Measurements from ENCODE around the gene PIGU.

PIGU gene

GRCh38 chr20:34704177-34705007 is 27.5 kb upstream of the PIGU start, which contains the start of gene TP53INP2:
TSS of gene TP53INP2 (plus strand) at chr20:34704344. CDS start at chr20:34708740, 4,396 bp downstream.
- Histone ChIP-seq H3K27me3 (no peaks in the 10 kb centered on the region), H3K4me1 (peaks cover 41 to 60% (median 56%) of the 10 kb centered on the region in 10 experiments), H3K9me3 (replicated peaks in 1 of 11) (no peaks in the 10 kb centered on the region), H3K4me2 (peak within 1 kb of the TSS; percentile 92 to 99 (median 97)), H3K27ac (peak within 1 kb of the TSS; percentile 90 to 100 (median 95)), H3K9ac (peak within 1 kb of the TSS; percentile 91 to 100 (median 93)), H3K36me3 (no peaks in the 10 kb centered on the region), H3K4me3 (peak within 1 kb of the TSS; percentile 75 to 94 (median 87)), H4K20me1 (peaks cover 0 to 24% (median 0%) of the 10 kb centered on the region in 11 experiments; a peak in 4 of 22 replicates)
- TF ChIP-seq Cebpa-rat (IDR thresholded peaks at IDR 0.05) = no peak

GRCh38 chr20:34703424-34704176 is 26.7 kb upstream of the PIGU start:
- H3K4me1 ChIP-seq = peaks cover 38 to 58% (median 55%) of the 10 kb centered on the region in 10 experiments
- peak overlapping the region; percentile 91 to 100 (median 93) for H3K9ac ChIP-seq
- peak overlapping the region; percentile 90 to 100 (median 95) for H3K27ac ChIP-seq
- peak overlapping the region; percentile 92 to 99 (median 95) for H3K4me2 ChIP-seq
- no peaks in the 10 kb centered on the region for H3K27me3 ChIP-seq
- H3K9me3 ChIP-seq (replicated peaks in 1 of 11) = no peaks in the 10 kb centered on the region
- H3K36me3 ChIP-seq = no peaks in the 10 kb centered on the region
- no peak for TF ChIP-seq Cebpa-rat (IDR thresholded peaks at IDR 0.05)
- H4K20me1 ChIP-seq = peaks cover 0 to 24% (median 0%) of the 10 kb centered on the region in 11 experiments; a peak in 4 of 22 replicates
- peak overlapping the region; percentile 75 to 94 (median 87) for H3K4me3 ChIP-seq

- H3K4me2 ChIP-seq = peak overlapping the region; percentile 92 to 99 (median 95)
- H3K9ac ChIP-seq = peak overlapping the region in 9 of 11 experiments; percentile 91 to 99 (median 93); a peak in 10 of 22 replicates
- TF ChIP-seq Cebpa-rat (IDR thresholded peaks at IDR 0.05) = no peak
- peaks cover 32 to 55% (median 50%) of the 10 kb centered on the region in 10 experiments for H3K4me1 ChIP-seq
- no peaks in the 10 kb centered on the region for H3K27me3 ChIP-seq
- H4K20me1 ChIP-seq = peaks cover 0 to 23% (median 0%) of the 10 kb centered on the region in 11 experiments; a peak in 4 of 22 replicates
- H3K36me3 ChIP-seq = no peaks in the 10 kb centered on the region
- H3K9me3 ChIP-seq (replicated peaks in 1 of 11) = no peaks in the 10 kb centered on the region
- no peak overlapping the region for H3K27ac ChIP-seq
- peak overlapping the region; percentile 75 to 94 (median 87); a peak in 17 of 20 replicates for H3K4me3 ChIP-seq
Observed at GRCh38 chr20:34703061-34703423, 26.1 kb upstream of the PIGU start.

GRCh38 chr20:34701405-34702085 is 24.7 kb upstream of the PIGU start:
- TF ChIP-seq Cebpa-rat (IDR thresholded peaks at IDR 0.05) = no peak
- Histone ChIP-seq H3K4me3 (no peak overlapping the region), H3K27me3 (no peaks in the 10 kb centered on the region), H3K9ac (no peak overlapping the region), H3K9me3 (replicated peaks in 1 of 11) (no peaks in the 10 kb centered on the region), H3K27ac (no peak overlapping the region), H3K4me2 (peak overlapping the region in 5 of 11 experiments; percentile 92 to 99 (median 94); a peak in 8 of 22 replicates), H3K4me1 (peaks cover 18 to 41% (median 39%) of the 10 kb centered on the region in 10 experiments), H3K36me3 (no peaks in the 10 kb centered on the region), H4K20me1 (peaks cover 0 to 15% (median 0%) of the 10 kb centered on the region in 11 experiments; a peak in 4 of 22 replicates)

- no peak for TF ChIP-seq Cebpa-rat (IDR thresholded peaks at IDR 0.05)
- H3K4me1 ChIP-seq = peaks cover 0 to 9% (median 0%) of the 10 kb centered on the region in 10 experiments; a peak in 6 of 20 replicates
- no peak overlapping the region for H3K4me2 ChIP-seq
- no peaks in the 10 kb centered on the region for H3K36me3 ChIP-seq
- H3K9me3 ChIP-seq (replicated peaks in 1 of 11) = no peaks in the 10 kb centered on the region
- H3K27me3 ChIP-seq = no peaks in the 10 kb centered on the region
- no peak overlapping the region for H3K27ac ChIP-seq
- no peak overlapping the region for H3K4me3 ChIP-seq
- no peaks in the 10 kb centered on the region for H4K20me1 ChIP-seq
- H3K9ac ChIP-seq = no peak overlapping the region
Observed at GRCh38 chr20:34693414-34693813, 16.5 kb upstream of the PIGU start.

- Histone ChIP-seq H3K27ac (no peak overlapping the region), H3K4me3 (no peak overlapping the region), H3K4me2 (no peak overlapping the region), H4K20me1 (no peaks in the 10 kb centered on the region), H3K4me1 (peaks cover 0 to 9% (median 0%) of the 10 kb centered on the region in 10 experiments; a peak in 6 of 20 replicates), H3K9me3 (replicated peaks in 1 of 11) (no peaks in the 10 kb centered on the region), H3K9ac (no peak overlapping the region), H3K36me3 (no peaks in the 10 kb centered on the region), H3K27me3 (no peaks in the 10 kb centered on the region)
- no peak for TF ChIP-seq Cebpa-rat (IDR thresholded peaks at IDR 0.05)
Observed at GRCh38 chr20:34691838-34692237, 14.9 kb upstream of the PIGU start.

- H3K36me3 ChIP-seq = no peaks in the 10 kb centered on the region
- H3K27me3 ChIP-seq = no peaks in the 10 kb centered on the region
- peak overlapping the region in 5 of 11 experiments; percentile 3 to 56 (median 23); a peak in 6 of 22 replicates for H3K4me2 ChIP-seq
- H3K27ac ChIP-seq = peak overlapping the region in 3 of 11 experiments; percentile 22 to 33 (median 27); a peak in 4 of 22 replicates
- peaks cover 0 to 9% (median 0%) of the 10 kb centered on the region in 10 experiments; a peak in 6 of 20 replicates for H3K4me1 ChIP-seq
- no peak for TF ChIP-seq Cebpa-rat (IDR thresholded peaks at IDR 0.05)
- no peak overlapping the region for H3K4me3 ChIP-seq
- no peaks in the 10 kb centered on the region for H4K20me1 ChIP-seq
- no peaks in the 10 kb centered on the region for H3K9me3 ChIP-seq (replicated peaks in 1 of 11)
- peak overlapping the region in 1 of 11 experiments; percentile 5; a peak in 1 of 22 replicates for H3K9ac ChIP-seq
Observed at GRCh38 chr20:34689486-34689885, 12.6 kb upstream of the PIGU start.

GRCh38 chr20:34683667-34684066 is 6.8 kb upstream of the PIGU start:
- Histone ChIP-seq H4K20me1 (no peaks in the 10 kb centered on the region), H3K27ac (no peak overlapping the region), H3K9ac (no peak overlapping the region), H3K36me3 (no peaks in the 10 kb centered on the region), H3K9me3 (replicated peaks in 1 of 11) (no peaks in the 10 kb centered on the region), H3K4me2 (no peak overlapping the region), H3K4me3 (no peak overlapping the region), H3K4me1 (peaks cover 0 to 21% (median 10%) of the 10 kb centered on the region in 10 experiments; a peak in 12 of 20 replicates), H3K27me3 (no peaks in the 10 kb centered on the region)
- TF ChIP-seq Cebpa-rat (IDR thresholded peaks at IDR 0.05) = no peak
